Thyroid gland (tissue), 4 donors: ENCODE data around the gene UPK2. TPM values are rescaled to one million over a fixed set of nuclear protein-coding genes. Genes with fewer than 3 reads are reported as not detected.

Experiments
- DNase-seq, 2 donors: peaks; one replicate each; pipeline ENCODE4 v3.0.0-alpha.2; 2019
- H3K27ac ChIP-seq, 3 donors: fragments of 200-600 bp; sonication (generic); 1 replicate in 2 of 3; 2 replicates in 1 of 3; pipeline ENCODE4 v1.5.1; 2016 to 2019; ENCODE audit warnings: mild to moderate bottlenecking in 1 of 3, moderate library complexity in 1 of 3
- H3K27me3 ChIP-seq: fragments of 200-600 bp; sonication (generic); one replicate; pipeline ENCODE4 v1.5.1; 2019
- H3K36me3 ChIP-seq, 2 donors: fragments of 200-600 bp; sonication (generic); one replicate each; pipeline ENCODE4 v1.5.1; 2016 to 2019
- H3K4me1 ChIP-seq, 2 donors: fragments of 200-600 bp; sonication (generic); one replicate each; pipeline ENCODE4 v1.5.1; 2017 to 2019
- H3K4me3 ChIP-seq, 3 donors: fragments of 200-600 bp; sonication (generic); replicated peaks in 1 of 3; 1 replicate in 2 of 3; 2 replicates in 1 of 3; pipeline ENCODE4 v1.5.1; 2016; ENCODE audit warnings: mild to moderate bottlenecking in 1 of 3
- H3K9me3 ChIP-seq: fragments of 200-600 bp; sonication (generic); one replicate; pipeline ENCODE4 v1.5.1; 2017
- CTCF ChIP-seq, 6 experiments: fragments of 200-600 bp in 3 of 6; fragments of 450-650 bp in 3 of 6; sonication (generic) in 3 of 6; IDR thresholded peaks; one replicate each; pipeline ENCODE4 v1.5.1; 2016 to 2019; ENCODE audit warnings: antibody characterized with exemption in 6 of 6, mild to moderate bottlenecking in 2 of 6, inconsistent platforms in 1 of 6, moderate library complexity in 1 of 6
- POLR2A ChIP-seq, 2 donors: fragments of 450-650 bp; IDR thresholded peaks; one replicate each; pipeline ENCODE4 v1.6.1; 2017; ENCODE audit warnings: antibody characterized with exemption in 2 of 2, mild to moderate bottlenecking in 2 of 2, moderate library complexity in 1 of 2
- WGBS, 2 donors: methylation state at CpG; one replicate each; pipeline ENCODE4 v1.1.5; 2017; 5-methylcytosine and 5-hydroxymethylcytosine counted together
- intact Hi-C: fragments of 100-400 bp; cut with DNase I; formaldehyde crosslinking; loops from one replicate; pipeline ENCODE4 v1.15.1; 2023
- microRNA-seq: library from miRNA; unstranded; fragments of <30 nt; microRNA quantifications from one replicate; pipeline ENCODE4, GENCODE V29; 2016
- small RNA-seq: library from RNA; depleted of rRNA; stranded (forward); fragments of <200 nt; gene quantifications from one replicate; pipeline ENCODE3, GENCODE V24; 2016
- total RNA-seq, 4 donors: library from RNA; depleted of rRNA; stranded (reverse); fragments of >200 nt; gene quantifications; one replicate each; pipeline ENCODE4 v1.2.3, GENCODE V29; 2016

Gene UPK2
- total RNA-seq, 4 donors from 2014 or later: not detected

- H3K27ac ChIP-seq: peak overlapping the region in 2 of 3 donors; percentile 66 to 76
- intact Hi-C loops: no loop called here
- DNase-seq: peak; percentile 15 to 27
- H3K36me3 ChIP-seq: peaks cover 16 to 17% of the 10 kb centered on the region in 2 donors
- TF ChIP-seq CTCF (IDR thresholded peaks at IDR 0.05) (no peak), POLR2A (IDR thresholded peaks at IDR 0.05) (no peak)
- H3K27me3 ChIP-seq: no peaks in the 10 kb centered on the region
- WGBS, 2 donors: 1 to 3% methylated on average over 6 to 7 of the region's 19 CpGs
- H3K4me3 ChIP-seq: peak overlapping the region; percentile 27 to 69 (median 45)
- no peaks in the 10 kb centered on the region for H3K9me3 ChIP-seq
- H3K4me1 ChIP-seq: peaks cover 7 to 17% of the 10 kb centered on the region in 2 donors
Measured at GRCh38 chr11:118998388-118998717, 42.3 kb downstream of the UPK2 start.

GRCh38 chr11:118998822-118999221 lies 42.7 kb downstream of the UPK2 start:
- TF ChIP-seq POLR2A (IDR thresholded peaks at IDR 0.05) (no peak), CTCF (IDR thresholded peaks at IDR 0.05) (no peak)
- Histone ChIP-seq H3K4me1 (peaks cover 7 to 17% of the 10 kb centered on the region in 2 donors), H3K4me3 (peak overlapping the region in 2 of 3 donors; percentile 27 to 69), H3K9me3 (no peaks in the 10 kb centered on the region), H3K27ac (peak overlapping the region in 2 of 3 donors; percentile 66 to 76), H3K27me3 (no peaks in the 10 kb centered on the region), H3K36me3 (peaks cover 16 to 17% of the 10 kb centered on the region in 2 donors)
- intact Hi-C loops: no loop called here
- 47 to 57% methylated on average over 6 of the region's 6 CpGs for WGBS, 2 donors
- DNase-seq: peak in 1 of 2 donors; percentile 23

GRCh38 chr11:119000906-119001305 lies 44.8 kb downstream of the UPK2 start:
- no peak overlapping the region for H3K4me3 ChIP-seq
- no peak for DNase-seq
- H3K27ac ChIP-seq: no peak overlapping the region
- WGBS, 2 donors: 76 to 79% methylated on average over 1 of the region's 1 CpG
- H3K36me3 ChIP-seq: peaks cover 16 to 21% of the 10 kb centered on the region in 2 donors
- no peaks in the 10 kb centered on the region for H3K9me3 ChIP-seq
- H3K4me1 ChIP-seq: peaks cover 7 to 17% of the 10 kb centered on the region in 2 donors
- TF ChIP-seq POLR2A (IDR thresholded peaks at IDR 0.05): no peak
- no peak for TF ChIP-seq CTCF (IDR thresholded peaks at IDR 0.05)
- intact Hi-C loops: no loop called here
- no peaks in the 10 kb centered on the region for H3K27me3 ChIP-seq

GRCh38 chr11:119006656-119007055 lies 50.6 kb downstream of the UPK2 start:
- 89 to 95% methylated on average over 4 of the region's 4 CpGs for WGBS, 2 donors
- intact Hi-C loops: no loop called here
- no peaks in the 10 kb centered on the region for H3K27me3 ChIP-seq
- no peak for DNase-seq
- no peaks in the 10 kb centered on the region for H3K4me1 ChIP-seq
- TF ChIP-seq POLR2A (IDR thresholded peaks at IDR 0.05) (no peak), CTCF (IDR thresholded peaks at IDR 0.05) (no peak)
- H3K27ac ChIP-seq: no peak overlapping the region
- H3K36me3 ChIP-seq: peaks cover 30 to 33% of the 10 kb centered on the region in 2 donors
- no peaks in the 10 kb centered on the region for H3K9me3 ChIP-seq
- H3K4me3 ChIP-seq: no peak overlapping the region

Small RNA genes lying within 50 kb of the gene (microRNA-seq; reads per million reads assigned to microRNA genes)
- not detected for gene MIR4492

Small RNA genes lying within 50 kb of the gene (small RNA-seq; reads per million reads assigned to genes)
- gene AP003392.2: not detected
- gene MIR4492: not detected
- gene RF00017: not detected
- not detected for gene RF00019
- not detected for gene RN7SL688P

Other genes starting within 250 kb of the UPK2 start
- gene DDX6, start 165.1 kb upstream of the UPK2 start, total RNA-seq: 100 to 1,000 TPM; 110 to 178 (median 142) TPM
- not detected for gene CXCR5, start 72.4 kb upstream of the UPK2 start, total RNA-seq
- 10 to 100 TPM; 13.2 to 26.2 (median 19.4) TPM for gene BCL9L, start 30.4 kb upstream of the UPK2 start, total RNA-seq
- not detected for gene FOXR1, start 15.5 kb downstream of the UPK2 start, total RNA-seq
- gene CENATAC, start 41.8 kb downstream of the UPK2 start, total RNA-seq: 100 to 1,000 TPM in 1 of 4 donors, 10 to 100 TPM in 3; 45.2 to 128 (median 56.4) TPM
- gene RPS25, start 62.0 kb downstream of the UPK2 start, total RNA-seq: 1,000 to 10,000 TPM in 3 of 4 donors, 100 to 1,000 TPM in 1; 852 to 1,992 (median 1,622) TPM
- gene TRAPPC4, start 62.5 kb downstream of the UPK2 start, total RNA-seq: 10 to 100 TPM; 42.1 to 70.0 (median 53.2) TPM
- 10 to 100 TPM; 12.4 to 30.2 (median 16.5) TPM for gene SLC37A4, start 74.6 kb downstream of the UPK2 start, total RNA-seq
- gene HYOU1, start 100.9 kb downstream of the UPK2 start, total RNA-seq: 100 to 1,000 TPM; 145 to 369 (median 320) TPM
- gene VPS11, start 111.5 kb downstream of the UPK2 start, total RNA-seq: 10 to 100 TPM; 40.3 to 64.4 (median 47.4) TPM
- gene HMBS, start 128.6 kb downstream of the UPK2 start, total RNA-seq: 10 to 100 TPM; 10.7 to 24.3 (median 19.7) TPM
- 10 to 100 TPM; 29.8 to 42.8 (median 38.7) TPM for gene DPAGT1, start 145.6 kb downstream of the UPK2 start, total RNA-seq
- 1 to 10 TPM; 6.7 to 8.9 (median 7.9) TPM for gene C2CD2L, start 151.0 kb downstream of the UPK2 start, total RNA-seq
- 10 to 100 TPM; 24.0 to 37.7 (median 33.2) TPM for gene HINFP, start 165.3 kb downstream of the UPK2 start, total RNA-seq
- gene ABCG4, start 192.8 kb downstream of the UPK2 start, total RNA-seq: 1 to 10 TPM in 2 of 4 donors, under 1 TPM in 2; 0.13 to 1.6 (median 0.82) TPM
- gene NLRX1, start 212.4 kb downstream of the UPK2 start, total RNA-seq: 10 to 100 TPM; 13.3 to 33.1 (median 19.5) TPM
- not detected for gene NHERF4, start 229.2 kb downstream of the UPK2 start, total RNA-seq